GM18505 (cell line): ENCODE data around the gene CNGA2.

Experiments
- ATAC-seq: cut with Tn5 transposase; IDR thresholded peaks from one replicate; pipeline ENCODE4 v1.9.1; 2021; ENCODE audit not compliant: unreplicated experiment
- POLR2A ChIP-seq: IDR thresholded peaks from 4 replicates; pipeline ENCODE4 v1.6.1; 2011; ENCODE audit warnings: borderline replicate concordance; ENCODE audit not compliant: insufficient read depth, insufficient read length; ENCODE audit errors: extremely low read depth

CNGA2 gene

DNA sequence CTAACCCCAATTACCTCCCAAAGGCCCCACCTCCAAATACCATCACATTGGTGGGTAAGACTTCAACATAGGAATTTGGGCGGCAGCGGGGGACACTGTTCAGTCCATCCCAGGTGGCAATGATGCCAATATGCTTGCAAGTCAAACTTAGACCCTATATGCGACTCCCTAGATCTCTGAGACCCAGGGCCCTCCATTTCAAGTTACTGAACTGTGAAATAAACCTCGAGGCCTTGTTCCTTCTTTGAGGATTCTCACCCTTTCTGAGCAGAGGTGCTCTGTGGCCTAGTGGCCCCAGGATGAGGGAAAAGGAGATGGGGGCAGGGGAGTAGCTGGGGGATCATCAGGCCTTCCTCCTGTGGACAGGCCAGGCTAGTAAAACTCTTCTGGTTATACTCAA lies 44.7 kb downstream of the CNGA2 start:
- TF ChIP-seq POLR2A = no peak
- no peak for ATAC-seq

DNA sequence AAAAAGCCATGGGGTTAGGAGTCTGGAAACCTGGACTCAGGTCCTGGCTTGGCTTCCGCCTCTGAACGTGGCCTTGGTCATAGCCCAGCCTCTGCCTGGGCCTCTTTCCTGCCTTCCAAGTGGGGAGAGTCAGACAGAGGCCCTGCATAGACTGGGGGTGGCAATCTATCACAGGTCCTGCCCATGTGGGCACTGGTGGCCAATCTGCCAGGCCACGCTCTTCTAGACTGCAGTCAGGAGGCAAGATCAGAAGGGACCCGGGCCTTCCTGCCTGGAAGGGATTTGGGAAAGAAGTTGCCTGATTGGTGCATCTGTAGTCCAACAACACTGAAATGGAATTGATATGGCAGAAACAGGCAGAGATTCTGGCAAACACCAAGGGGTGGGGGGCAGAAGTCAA lies 46.1 kb downstream of the CNGA2 start:
- no peak for ATAC-seq
- no peak for TF ChIP-seq POLR2A

DNA sequence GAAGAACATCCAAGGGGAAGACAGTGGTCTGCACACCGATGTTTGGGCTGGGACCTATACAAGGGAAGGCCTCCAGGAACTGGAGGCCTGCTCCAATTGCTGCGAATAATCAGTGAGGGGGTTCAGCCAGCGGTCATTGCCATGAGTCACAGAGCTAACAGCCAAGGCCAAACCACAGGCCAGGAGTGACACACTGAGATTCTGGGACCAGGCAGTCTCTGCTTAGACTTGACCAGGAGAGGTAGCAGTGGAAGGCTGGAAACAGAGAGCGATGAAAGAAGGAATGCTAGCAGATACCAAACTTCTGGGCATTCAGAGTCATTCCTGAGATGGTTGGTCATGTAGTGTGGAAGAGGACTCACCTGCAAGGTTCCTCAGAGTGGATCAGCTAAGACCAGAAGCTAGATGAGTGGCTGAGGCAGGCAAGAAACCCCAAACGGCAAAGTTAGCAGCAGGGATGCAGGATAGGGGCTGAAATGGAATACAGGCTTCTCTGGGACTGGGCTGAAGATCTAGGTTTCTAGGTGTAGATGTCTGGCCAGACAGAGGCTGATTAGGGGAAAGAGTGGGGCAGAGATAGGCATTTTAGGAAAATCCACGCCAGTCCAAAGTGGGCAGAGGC lies 54.7 kb downstream of the CNGA2 start:
- TF ChIP-seq POLR2A = no peak
- ATAC-seq = no peak

- no peak for ATAC-seq
- no peak for TF ChIP-seq POLR2A
Measured at GRCh38 chrX:151790481-151791160, 56.1 kb downstream of the CNGA2 start.

- ATAC-seq = no peak
- TF ChIP-seq POLR2A = no peak
Measured at GRCh38 chrX:151791961-151792360, 57.4 kb downstream of the CNGA2 start.

- no peak for TF ChIP-seq POLR2A
- no peak for ATAC-seq
Measured at GRCh38 chrX:151792505-151792904, 58.0 kb downstream of the CNGA2 start.

- ATAC-seq = no peak
- TF ChIP-seq POLR2A = no peak
Measured at GRCh38 chrX:151793886-151794285, 59.3 kb downstream of the CNGA2 start.
